HG03135 (cell line): Measurements from ENCODE around the gene NCKAP1.

Experiments
- ATAC-seq: cut with Tn5 transposase; IDR thresholded peaks from one replicate; pipeline ENCODE4 v1.9.1; 2021; ENCODE audit warnings: mild to moderate bottlenecking, moderate library complexity; ENCODE audit not compliant: unreplicated experiment

Gene NCKAP1

DNA sequence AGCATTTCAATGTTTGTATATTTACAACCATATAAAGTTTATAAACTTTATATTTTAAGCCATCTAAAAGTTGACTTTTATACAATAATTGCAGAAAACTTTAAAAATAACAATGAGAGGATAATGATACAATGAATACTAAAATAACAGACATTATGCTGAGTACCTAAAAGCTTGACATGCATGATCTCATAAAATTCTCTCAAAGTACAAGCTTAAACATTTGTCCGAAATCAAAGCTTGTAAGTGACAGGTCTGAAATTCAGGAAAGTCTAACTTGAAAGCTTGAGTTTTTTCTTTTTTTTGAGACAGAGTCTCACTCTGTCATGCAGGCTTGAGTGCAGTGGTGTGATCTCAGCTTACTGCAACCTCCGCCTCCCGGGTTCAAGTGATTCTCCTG lies 87.7 kb downstream of the NCKAP1 start:
- ATAC-seq, result no peak

GRCh38 chr2:182949572-182950189 lies 88.6 kb downstream of the NCKAP1 start:
- no peak for ATAC-seq

DNA sequence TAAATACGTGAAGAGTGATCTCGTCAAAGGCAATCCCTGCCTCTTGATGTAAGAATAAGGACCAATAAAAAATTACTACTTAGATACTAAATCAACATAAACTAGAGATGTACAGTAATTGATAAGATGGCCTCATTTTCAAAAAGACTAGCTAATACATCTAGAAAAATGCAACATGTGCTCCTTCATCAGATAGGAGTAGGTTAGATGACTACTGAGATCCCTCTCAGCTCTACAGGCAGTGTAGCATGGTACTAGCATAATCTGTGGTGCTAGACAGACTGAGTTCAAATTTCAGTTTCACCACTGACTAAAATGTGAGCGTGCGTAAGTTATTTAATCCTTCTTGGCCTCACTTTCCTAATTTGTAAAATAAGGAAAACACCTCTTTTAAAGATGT lies 89.2 kb downstream of the NCKAP1 start:
- ATAC-seq, result no peak

DNA sequence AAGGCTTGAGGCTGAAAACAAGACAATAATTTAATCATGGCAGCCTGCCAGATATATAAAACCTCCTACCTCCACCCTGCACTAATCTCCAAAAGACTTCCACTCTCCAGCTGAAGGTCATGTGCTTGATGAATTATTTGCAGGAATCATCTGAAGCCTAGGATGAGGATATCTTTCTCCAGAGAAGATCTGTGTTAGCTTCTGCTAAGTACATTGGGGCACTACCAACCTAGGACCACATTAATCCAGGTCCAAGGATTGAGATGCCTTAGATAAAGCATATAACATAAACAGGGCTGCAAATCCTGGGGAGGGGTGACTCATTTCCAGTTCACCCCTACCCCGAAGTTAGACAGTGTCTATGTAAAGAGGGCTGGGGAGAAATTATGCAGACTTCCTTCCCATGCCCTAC lies 91.3 kb downstream of the NCKAP1 start:
- no peak for ATAC-seq

- ATAC-seq, result no peak
Measured at GRCh38 chr2:182943339-182943738, 94.9 kb downstream of the NCKAP1 start.

- ATAC-seq, result no peak
Measured at GRCh38 chr2:182942756-182943155, 95.5 kb downstream of the NCKAP1 start.

- ATAC-seq, result no peak
Measured at GRCh38 chr2:182941919-182942318, 96.3 kb downstream of the NCKAP1 start.

DNA sequence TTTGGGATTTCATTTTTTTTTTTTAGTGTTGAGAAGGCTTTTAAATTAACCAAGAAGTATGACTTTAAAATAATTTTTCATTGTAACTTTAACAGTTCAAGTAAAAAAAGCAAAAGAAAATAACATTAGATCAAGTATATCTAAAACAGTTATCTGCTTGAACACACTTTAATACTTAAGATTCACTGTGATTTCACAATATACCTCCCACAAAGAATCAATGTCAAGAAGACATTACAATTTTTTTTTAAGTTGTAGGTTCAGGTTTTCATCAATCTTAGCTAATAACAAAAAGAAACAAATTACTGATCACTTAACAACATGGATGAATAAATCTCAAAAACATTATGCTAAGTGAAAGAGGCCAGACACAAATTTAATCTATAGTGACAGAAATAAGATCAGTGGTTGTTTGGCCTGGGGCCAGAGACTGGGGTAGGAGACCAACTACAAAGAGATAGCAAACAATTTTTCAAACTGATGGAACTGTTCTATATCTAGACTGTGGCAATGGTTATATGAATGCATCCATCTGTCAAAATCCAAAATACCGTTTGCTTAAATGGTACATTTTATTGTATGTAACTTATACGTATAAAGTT lies 97.0 kb downstream of the NCKAP1 start:
- no peak for ATAC-seq

DNA sequence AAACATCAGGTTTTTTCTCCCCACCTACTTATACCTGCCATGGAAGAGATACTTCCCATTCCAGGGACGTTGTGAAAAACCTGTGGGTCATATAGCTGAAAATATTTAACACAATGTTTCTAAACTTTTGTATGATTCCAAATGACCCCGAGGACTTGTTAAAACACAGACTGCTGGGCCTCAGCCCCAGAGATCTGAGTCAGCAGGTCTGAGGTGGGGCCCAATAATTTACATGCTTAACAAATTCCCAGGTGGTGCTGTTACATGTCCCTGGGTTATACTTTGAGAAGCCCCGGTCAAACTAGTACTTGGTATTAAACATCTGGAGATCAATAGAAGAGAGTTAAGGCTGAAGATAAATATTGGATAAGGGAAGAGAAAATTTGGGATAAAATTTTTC lies 100.4 kb downstream of the NCKAP1 start:
- no peak for ATAC-seq

GRCh38 chr2:182933629-182934028 lies 104.6 kb downstream of the NCKAP1 start:
- peak; percentile 87 for ATAC-seq

DNA sequence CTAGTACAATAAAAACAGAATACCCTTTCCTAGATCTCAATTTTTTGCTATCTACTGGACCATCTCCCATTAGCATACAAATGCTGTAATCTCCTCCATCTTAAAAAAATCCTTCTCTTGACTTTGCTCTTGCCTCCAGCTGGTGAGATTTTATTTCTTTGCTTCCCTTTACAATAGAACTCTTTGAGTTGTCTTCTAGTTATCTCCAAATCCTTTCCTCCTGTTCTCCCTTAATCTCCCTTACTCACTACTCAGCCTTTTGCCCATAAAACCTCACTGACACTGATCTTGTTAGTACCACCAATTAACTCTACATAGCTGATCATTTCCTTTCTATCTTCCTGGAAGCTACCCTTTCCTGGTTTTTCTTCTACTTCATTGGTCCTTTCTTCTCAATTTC lies 108.3 kb downstream of the NCKAP1 start:
- no peak for ATAC-seq

- no peak for ATAC-seq
Measured at GRCh38 chr2:182924306-182924705, 114.0 kb downstream of the NCKAP1 start.

- no peak for ATAC-seq
Measured at GRCh38 chr2:182921234-182921633, 117.0 kb downstream of the NCKAP1 start.

DNA sequence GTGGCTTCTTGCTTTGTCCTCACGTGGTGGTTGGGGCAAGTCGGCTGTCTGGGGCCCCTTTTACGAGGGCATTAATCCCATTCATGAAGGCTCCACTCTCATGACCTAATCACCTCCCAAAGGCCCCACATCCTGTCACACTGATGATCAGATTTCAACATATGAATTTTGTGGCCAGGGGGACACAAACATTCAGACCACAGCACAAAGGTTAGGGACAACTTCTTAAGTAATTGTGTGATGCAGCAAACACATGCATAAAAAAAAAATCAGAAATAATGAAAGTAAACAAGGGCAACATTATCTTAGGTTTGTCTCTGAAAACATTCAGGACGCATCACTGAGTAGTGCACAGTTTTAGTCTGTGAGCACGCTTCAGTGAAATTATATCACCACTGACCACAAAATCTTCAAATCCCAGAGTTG lies 117.6 kb downstream of the NCKAP1 start:
- peak; percentile 73 for ATAC-seq

DNA sequence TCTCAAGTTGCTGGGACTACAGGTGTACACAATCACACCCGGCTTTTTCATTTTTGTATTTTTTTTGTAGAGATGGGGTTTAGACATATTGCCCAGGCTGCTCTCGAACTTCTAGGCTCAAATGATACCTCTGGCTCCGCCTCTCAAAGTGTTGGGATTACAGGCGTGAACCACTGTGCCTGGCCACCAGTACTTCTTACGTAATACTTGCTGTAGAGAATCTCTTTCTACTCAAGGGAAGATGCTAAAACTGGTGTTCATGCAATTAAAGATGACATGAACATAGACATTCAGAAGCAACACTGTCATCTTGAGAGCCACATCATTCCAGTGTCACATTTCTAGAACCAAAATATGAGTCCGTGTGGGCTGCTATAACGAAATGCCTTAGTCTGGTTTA lies 118.2 kb downstream of the NCKAP1 start:
- ATAC-seq, result no peak

- no peak for ATAC-seq
Measured at GRCh38 chr2:182918961-182919652, 119.2 kb downstream of the NCKAP1 start.

DNA sequence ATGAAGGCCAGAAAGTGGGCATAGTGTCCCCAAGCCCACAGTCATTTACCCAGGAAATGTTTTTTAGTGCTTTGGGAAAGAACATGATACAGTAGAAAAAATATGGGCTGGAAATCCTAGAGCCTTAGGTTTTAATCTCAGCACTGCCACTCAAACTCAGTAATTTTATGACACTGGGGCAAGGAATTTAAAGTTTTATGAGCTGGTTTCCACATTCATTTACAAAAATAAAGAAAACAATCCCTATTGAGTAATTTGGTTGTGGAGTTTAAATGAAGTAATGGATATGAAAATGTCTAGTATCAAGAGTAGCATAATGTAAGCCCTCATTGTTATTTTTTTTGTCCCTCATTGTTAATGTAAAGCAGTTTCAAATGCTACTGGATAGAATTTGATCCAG lies 120.3 kb downstream of the NCKAP1 start:
- no peak for ATAC-seq

GRCh38 chr2:182916417-182916816 lies 121.8 kb downstream of the NCKAP1 start:
- no peak for ATAC-seq

GRCh38 chr2:182915369-182916326 lies 122.6 kb downstream of the NCKAP1 start:
- ATAC-seq, result no peak

GRCh38 chr2:182914852-182915251 lies 123.4 kb downstream of the NCKAP1 start:
- no peak for ATAC-seq

GRCh38 chr2:182913064-182913463 lies 125.2 kb downstream of the NCKAP1 start:
- no peak for ATAC-seq
